HL-60 (cell line): Measurements from ENCODE around the gene SORCS2.

Source experiments
- GABPA ChIP-seq: IDR thresholded peaks from 2 replicates; pipeline ENCODE4 v1.6.1; 2012; ENCODE audit warnings: low read depth
- POLR2AphosphoS5 ChIP-seq: IDR thresholded peaks from 2 replicates; pipeline ENCODE4 v1.6.1; 2012; ENCODE audit warnings: low read depth
- SPI1 ChIP-seq: IDR thresholded peaks from 2 replicates; pipeline ENCODE4 v1.6.1; 2012; ENCODE audit warnings: low read depth, mild to moderate bottlenecking, borderline replicate concordance
- TF ChIP-seq, protein P1 (sequence below): IDR thresholded peaks from one replicate; pipeline ENCODE4 v1.5.1; 2011; ENCODE audit warnings: low read length, control low read depth, inconsistent platforms; ENCODE audit not compliant: insufficient read depth
- TF ChIP-seq, protein P2 (sequence below): IDR thresholded peaks from 2 replicates; pipeline ENCODE4 v1.6.1; 2012; ENCODE audit warnings: low read depth; ENCODE audit not compliant: insufficient replicate concordance

DNA sequence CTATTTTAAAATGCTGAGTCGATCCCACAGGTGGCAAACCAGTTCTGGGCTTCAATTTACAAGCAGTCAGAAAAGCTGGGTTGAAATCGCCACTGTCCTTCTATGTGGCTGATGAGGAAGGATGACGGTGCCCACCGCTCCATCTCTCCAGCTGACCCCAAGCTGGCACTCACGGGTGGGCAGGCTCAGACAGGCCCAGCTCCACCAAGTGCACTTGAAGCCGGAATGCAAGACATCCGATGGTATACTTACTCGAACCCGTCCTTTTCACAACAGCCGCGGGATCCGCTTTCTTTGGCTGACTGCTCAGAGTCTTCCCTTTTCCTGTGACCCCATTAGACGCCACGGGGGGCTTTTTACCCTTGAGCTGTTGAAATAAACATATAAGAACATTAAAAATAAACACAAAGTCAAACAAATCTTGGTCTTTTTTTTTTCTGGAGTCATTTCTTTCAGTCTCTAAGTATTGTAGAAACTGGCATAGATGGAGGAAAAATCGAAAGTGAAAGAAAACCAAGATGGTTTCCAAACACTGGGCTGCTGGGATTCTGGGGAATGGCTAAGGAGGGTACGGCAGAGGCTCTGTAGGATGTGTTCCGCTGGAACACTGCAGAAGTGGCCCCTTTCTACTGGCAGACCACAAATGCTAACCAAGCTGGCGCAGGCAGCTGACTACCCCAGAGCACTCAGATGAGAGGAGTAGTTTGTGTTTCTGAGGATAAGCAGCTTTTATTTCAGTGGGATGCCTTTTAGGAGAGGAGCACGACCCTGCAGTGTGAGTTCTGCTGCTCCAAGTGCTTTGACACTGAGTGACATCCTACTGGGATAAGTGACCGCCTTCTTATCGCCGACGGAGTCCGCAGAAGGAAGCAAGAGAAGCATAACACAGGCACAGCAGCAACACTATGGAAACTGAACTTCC is 586.4 kb downstream of the SORCS2 start:
- TF ChIP-seq, protein P1, sequence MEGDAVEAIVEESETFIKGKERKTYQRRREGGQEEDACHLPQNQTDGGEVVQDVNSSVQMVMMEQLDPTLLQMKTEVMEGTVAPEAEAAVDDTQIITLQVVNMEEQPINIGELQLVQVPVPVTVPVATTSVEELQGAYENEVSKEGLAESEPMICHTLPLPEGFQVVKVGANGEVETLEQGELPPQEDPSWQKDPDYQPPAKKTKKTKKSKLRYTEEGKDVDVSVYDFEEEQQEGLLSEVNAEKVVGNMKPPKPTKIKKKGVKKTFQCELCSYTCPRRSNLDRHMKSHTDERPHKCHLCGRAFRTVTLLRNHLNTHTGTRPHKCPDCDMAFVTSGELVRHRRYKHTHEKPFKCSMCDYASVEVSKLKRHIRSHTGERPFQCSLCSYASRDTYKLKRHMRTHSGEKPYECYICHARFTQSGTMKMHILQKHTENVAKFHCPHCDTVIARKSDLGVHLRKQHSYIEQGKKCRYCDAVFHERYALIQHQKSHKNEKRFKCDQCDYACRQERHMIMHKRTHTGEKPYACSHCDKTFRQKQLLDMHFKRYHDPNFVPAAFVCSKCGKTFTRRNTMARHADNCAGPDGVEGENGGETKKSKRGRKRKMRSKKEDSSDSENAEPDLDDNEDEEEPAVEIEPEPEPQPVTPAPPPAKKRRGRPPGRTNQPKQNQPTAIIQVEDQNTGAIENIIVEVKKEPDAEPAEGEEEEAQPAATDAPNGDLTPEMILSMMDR = no peak
- TF ChIP-seq POLR2AphosphoS5 = no peak
- TF ChIP-seq, protein P2, sequence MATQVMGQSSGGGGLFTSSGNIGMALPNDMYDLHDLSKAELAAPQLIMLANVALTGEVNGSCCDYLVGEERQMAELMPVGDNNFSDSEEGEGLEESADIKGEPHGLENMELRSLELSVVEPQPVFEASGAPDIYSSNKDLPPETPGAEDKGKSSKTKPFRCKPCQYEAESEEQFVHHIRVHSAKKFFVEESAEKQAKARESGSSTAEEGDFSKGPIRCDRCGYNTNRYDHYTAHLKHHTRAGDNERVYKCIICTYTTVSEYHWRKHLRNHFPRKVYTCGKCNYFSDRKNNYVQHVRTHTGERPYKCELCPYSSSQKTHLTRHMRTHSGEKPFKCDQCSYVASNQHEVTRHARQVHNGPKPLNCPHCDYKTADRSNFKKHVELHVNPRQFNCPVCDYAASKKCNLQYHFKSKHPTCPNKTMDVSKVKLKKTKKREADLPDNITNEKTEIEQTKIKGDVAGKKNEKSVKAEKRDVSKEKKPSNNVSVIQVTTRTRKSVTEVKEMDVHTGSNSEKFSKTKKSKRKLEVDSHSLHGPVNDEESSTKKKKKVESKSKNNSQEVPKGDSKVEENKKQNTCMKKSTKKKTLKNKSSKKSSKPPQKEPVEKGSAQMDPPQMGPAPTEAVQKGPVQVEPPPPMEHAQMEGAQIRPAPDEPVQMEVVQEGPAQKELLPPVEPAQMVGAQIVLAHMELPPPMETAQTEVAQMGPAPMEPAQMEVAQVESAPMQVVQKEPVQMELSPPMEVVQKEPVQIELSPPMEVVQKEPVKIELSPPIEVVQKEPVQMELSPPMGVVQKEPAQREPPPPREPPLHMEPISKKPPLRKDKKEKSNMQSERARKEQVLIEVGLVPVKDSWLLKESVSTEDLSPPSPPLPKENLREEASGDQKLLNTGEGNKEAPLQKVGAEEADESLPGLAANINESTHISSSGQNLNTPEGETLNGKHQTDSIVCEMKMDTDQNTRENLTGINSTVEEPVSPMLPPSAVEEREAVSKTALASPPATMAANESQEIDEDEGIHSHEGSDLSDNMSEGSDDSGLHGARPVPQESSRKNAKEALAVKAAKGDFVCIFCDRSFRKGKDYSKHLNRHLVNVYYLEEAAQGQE = no peak
- no peak for TF ChIP-seq GABPA
- no peak for TF ChIP-seq SPI1
